ENCODE measurements around the gene KLK7.

KLK7 gene

GRCh38 chr19:51002089-51002532 is 18.4 kb upstream of the KLK7 start:
- H3K27ac ChIP-seq, result no peak overlapping the region
- no peak for TF ChIP-seq ZFX (IDR thresholded peaks at IDR 0.05)
- TF ChIP-seq CTCF (conservative IDR thresholded peaks at IDR 0.05), result no peak

- no peak for TF ChIP-seq CTCF (conservative IDR thresholded peaks at IDR 0.05)
- TF ChIP-seq ZFX (IDR thresholded peaks at IDR 0.05), result no peak
- H3K27ac ChIP-seq, result no peak within 1 kb of the TSS
Observed at GRCh38 chr19:51001515-51001914, 17.8 kb upstream of the KLK7 start, which contains the start of gene KLK8. KLK8 (minus strand) TSS chr19:51001604; CDS start chr19:51001167, 437 bp downstream.

DNA sequence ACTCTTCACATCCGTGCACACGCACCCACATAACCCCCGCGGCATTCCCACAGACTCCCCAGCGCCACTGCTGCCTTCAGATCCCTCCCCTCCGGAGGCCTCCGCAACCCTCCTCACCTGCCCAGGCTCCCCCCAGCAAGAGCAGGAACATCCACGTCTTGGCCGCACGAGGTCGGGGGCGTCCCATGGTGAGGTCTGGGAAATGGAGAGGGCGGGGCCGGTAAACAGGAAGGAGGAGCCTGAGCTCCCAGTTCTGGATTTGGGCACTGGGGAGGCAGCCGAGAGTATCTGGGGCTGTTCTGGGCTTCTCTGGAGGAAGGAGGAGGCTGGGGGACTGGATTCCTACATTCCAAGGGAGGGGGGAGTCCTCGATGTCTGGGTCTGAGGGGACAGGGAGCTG is 17.3 kb upstream of the KLK7 start:
- TF ChIP-seq CTCF (conservative IDR thresholded peaks at IDR 0.05) (no peak), ZFX (IDR thresholded peaks at IDR 0.05) (no peak)
- H3K27ac ChIP-seq, result no peak overlapping the region

GRCh38 chr19:51000426-51000825 is 16.7 kb upstream of the KLK7 start:
- TF ChIP-seq CTCF (conservative IDR thresholded peaks at IDR 0.05), result no peak
- no peak for TF ChIP-seq ZFX (IDR thresholded peaks at IDR 0.05)
- H3K27ac ChIP-seq, result no peak overlapping the region

GRCh38 chr19:50998686-50999085 is 15.0 kb upstream of the KLK7 start:
- H3K27ac ChIP-seq, result no peak overlapping the region
- TF ChIP-seq CTCF (conservative IDR thresholded peaks at IDR 0.05) (no peak), ZFX (IDR thresholded peaks at IDR 0.05) (no peak)

DNA sequence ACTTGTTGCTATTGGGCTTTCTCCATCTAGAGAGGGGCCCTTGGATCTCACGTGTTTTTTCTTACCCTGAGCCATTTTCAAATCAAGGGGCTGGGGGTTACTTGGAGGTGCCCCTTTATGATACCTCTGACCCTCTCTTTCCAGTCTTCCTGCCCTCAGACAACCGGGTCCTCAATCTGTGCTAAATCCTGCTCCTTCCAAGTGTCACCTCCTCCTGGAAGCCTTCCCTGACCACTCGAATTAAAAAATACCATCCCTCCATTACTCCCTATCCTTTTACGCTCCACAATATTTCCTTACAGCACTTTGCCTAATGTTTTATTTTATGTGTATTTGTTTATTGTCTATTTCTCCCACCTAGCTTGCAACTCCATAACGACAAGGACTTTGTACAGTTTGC is 14.3 kb upstream of the KLK7 start:
- TF ChIP-seq ZFX (IDR thresholded peaks at IDR 0.05), result no peak
- TF ChIP-seq CTCF (conservative IDR thresholded peaks at IDR 0.05), result no peak
- H3K27ac ChIP-seq, result no peak overlapping the region

DNA sequence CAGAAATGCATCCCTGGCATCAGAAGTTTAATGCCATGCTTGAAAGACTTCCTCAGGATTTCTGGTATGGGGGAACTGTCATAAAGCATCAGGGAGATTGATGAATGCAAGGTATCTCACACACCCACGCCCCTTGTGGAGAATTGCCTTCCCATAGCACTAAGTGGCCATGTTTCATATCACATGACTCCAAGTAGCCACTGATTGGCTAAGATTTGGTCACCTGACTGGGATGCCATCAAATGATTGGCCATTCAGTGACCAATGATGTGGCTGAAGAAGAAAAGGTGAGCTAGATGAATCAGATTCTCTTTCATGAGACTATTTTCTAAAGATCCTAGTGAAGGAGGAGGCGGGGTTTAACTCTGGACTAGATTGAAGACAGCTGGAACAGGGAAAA is 10.4 kb upstream of the KLK7 start:
- TF ChIP-seq CTCF (conservative IDR thresholded peaks at IDR 0.05) (no peak), ZFX (IDR thresholded peaks at IDR 0.05) (no peak)
- no peak overlapping the region for H3K27ac ChIP-seq
